ENCODE results near the gene PIGV.

The PIGV gene

GRCh38 chr1:26754086-26754874, 33.5 kb upstream of the PIGV start:
- no peaks in the 10 kb centered on the region for H3K27me3 ChIP-seq (ENCODE audit: low read length)
- no peak overlapping the region for H2AFZ ChIP-seq (ENCODE audit: low read depth, low read length, severe bottlenecking)
- no peak overlapping the region for H3K27ac ChIP-seq (ENCODE audit: low read depth, low read length)
- no peak overlapping the region for H3K4me3 ChIP-seq (ENCODE audit: insufficient read depth, low read length, poor library complexity, severe bottlenecking)
- H3K4me2 ChIP-seq (ENCODE audit: low read depth, low read length, poor library complexity, severe bottlenecking), result no peak overlapping the region
- peaks cover 39% of the 10 kb centered on the region; the same call in 1 of the 2 replicates for H3K36me3 ChIP-seq (ENCODE audit: low read length)
- H3K9ac ChIP-seq (ENCODE audit: low read length), result no peak overlapping the region
- no peaks in the 10 kb centered on the region for H3F3A ChIP-seq (ENCODE audit: insufficient read depth)
- no peaks in the 10 kb centered on the region for H3K9me3 ChIP-seq (ENCODE audit: insufficient read depth, low read length)
- TF ChIP-seq EZH2phosphoT487 (conservative IDR thresholded peaks at IDR 0.05; ENCODE audit: low read length) (no peak), CTCF (IDR thresholded peaks at IDR 0.05; ENCODE audit: insufficient read depth, low read length, poor library complexity, severe bottlenecking) (no peak)
- no peaks in the 10 kb centered on the region for H3K9me2 ChIP-seq (replicated peaks; ENCODE audit: insufficient read depth, low read length)
- H4K20me1 ChIP-seq (ENCODE audit: low read depth, low read length), result no peaks in the 10 kb centered on the region
- peaks cover 77% of the 10 kb centered on the region for H3K79me2 ChIP-seq (ENCODE audit: insufficient read depth, low read length)

GRCh38 chr1:26758358-26758757, 29.4 kb upstream of the PIGV start:
- TF ChIP-seq CTCF (IDR thresholded peaks at IDR 0.05; ENCODE audit: insufficient read depth, low read length, poor library complexity, severe bottlenecking) (no peak), EZH2phosphoT487 (conservative IDR thresholded peaks at IDR 0.05; ENCODE audit: low read length) (no peak)
- Histone ChIP-seq H3K9me2 (replicated peaks; ENCODE audit: insufficient read depth, low read length) (no peaks in the 10 kb centered on the region), H3K27me3 (ENCODE audit: low read length) (no peaks in the 10 kb centered on the region), H4K20me1 (ENCODE audit: low read depth, low read length) (no peaks in the 10 kb centered on the region), H3K9me3 (ENCODE audit: insufficient read depth, low read length) (no peaks in the 10 kb centered on the region), H3K36me3 (ENCODE audit: low read length) (peaks cover 45% of the 10 kb centered on the region), H3K9ac (ENCODE audit: low read length) (no peak overlapping the region), H3K4me3 (ENCODE audit: insufficient read depth, low read length, poor library complexity, severe bottlenecking) (no peak overlapping the region), H2AFZ (ENCODE audit: low read depth, low read length, severe bottlenecking) (no peak overlapping the region), H3K79me2 (ENCODE audit: insufficient read depth, low read length) (peaks cover 54% of the 10 kb centered on the region), H3K4me2 (ENCODE audit: low read depth, low read length, poor library complexity, severe bottlenecking) (no peak overlapping the region), H3K27ac (ENCODE audit: low read depth, low read length) (no peak overlapping the region), H3F3A (ENCODE audit: insufficient read depth) (no peaks in the 10 kb centered on the region)

- TF ChIP-seq CTCF (IDR thresholded peaks at IDR 0.05; ENCODE audit: insufficient read depth, low read length, poor library complexity, severe bottlenecking), result no peak
- no peak for TF ChIP-seq EZH2phosphoT487 (conservative IDR thresholded peaks at IDR 0.05; ENCODE audit: low read length)
- Histone ChIP-seq H3K9me3 (ENCODE audit: insufficient read depth, low read length) (no peaks in the 10 kb centered on the region), H3K4me3 (ENCODE audit: insufficient read depth, low read length, poor library complexity, severe bottlenecking) (no peak overlapping the region), H3K9ac (ENCODE audit: low read length) (no peak overlapping the region), H3K36me3 (ENCODE audit: low read length) (peaks cover 49% of the 10 kb centered on the region), H3F3A (ENCODE audit: insufficient read depth) (no peaks in the 10 kb centered on the region), H3K79me2 (ENCODE audit: insufficient read depth, low read length) (peaks cover 42% of the 10 kb centered on the region), H3K9me2 (replicated peaks; ENCODE audit: insufficient read depth, low read length) (no peaks in the 10 kb centered on the region), H3K27ac (ENCODE audit: low read depth, low read length) (no peak overlapping the region), H4K20me1 (ENCODE audit: low read depth, low read length) (no peaks in the 10 kb centered on the region), H2AFZ (ENCODE audit: low read depth, low read length, severe bottlenecking) (no peak overlapping the region), H3K27me3 (ENCODE audit: low read length) (no peaks in the 10 kb centered on the region), H3K4me2 (ENCODE audit: low read depth, low read length, poor library complexity, severe bottlenecking) (no peak overlapping the region)
Observed at GRCh38 chr1:26759531-26759930, 28.2 kb upstream of the PIGV start.
